Measurements from ENCODE around the gene ZNF428.

DNA sequence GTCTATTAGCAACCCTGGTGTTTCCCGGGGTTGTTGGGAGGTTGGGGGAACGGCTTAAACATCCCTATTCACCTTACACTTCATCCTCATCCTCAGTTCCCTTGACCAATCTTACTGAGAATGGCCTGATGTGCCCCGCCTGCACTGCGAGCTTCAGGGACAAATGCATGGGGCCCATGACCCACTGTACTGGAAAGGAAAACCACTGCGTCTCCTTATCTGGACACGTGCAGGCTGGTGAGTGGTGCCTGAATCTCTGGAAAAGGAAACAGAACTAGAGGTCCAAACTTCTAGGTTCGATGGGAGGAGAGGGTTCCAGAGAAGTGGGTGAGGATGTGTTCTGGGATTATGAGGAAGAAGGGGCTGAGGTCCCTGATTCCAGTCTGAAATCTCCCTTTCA lies 38.0 kb downstream of the ZNF428 start:
- no peak for TF ChIP-seq POLR2A (IDR thresholded peaks at IDR 0.05)
- TF ChIP-seq, protein P1, sequence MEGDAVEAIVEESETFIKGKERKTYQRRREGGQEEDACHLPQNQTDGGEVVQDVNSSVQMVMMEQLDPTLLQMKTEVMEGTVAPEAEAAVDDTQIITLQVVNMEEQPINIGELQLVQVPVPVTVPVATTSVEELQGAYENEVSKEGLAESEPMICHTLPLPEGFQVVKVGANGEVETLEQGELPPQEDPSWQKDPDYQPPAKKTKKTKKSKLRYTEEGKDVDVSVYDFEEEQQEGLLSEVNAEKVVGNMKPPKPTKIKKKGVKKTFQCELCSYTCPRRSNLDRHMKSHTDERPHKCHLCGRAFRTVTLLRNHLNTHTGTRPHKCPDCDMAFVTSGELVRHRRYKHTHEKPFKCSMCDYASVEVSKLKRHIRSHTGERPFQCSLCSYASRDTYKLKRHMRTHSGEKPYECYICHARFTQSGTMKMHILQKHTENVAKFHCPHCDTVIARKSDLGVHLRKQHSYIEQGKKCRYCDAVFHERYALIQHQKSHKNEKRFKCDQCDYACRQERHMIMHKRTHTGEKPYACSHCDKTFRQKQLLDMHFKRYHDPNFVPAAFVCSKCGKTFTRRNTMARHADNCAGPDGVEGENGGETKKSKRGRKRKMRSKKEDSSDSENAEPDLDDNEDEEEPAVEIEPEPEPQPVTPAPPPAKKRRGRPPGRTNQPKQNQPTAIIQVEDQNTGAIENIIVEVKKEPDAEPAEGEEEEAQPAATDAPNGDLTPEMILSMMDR (IDR thresholded peaks at IDR 0.05) = no peak
- TF ChIP-seq EP300 (IDR thresholded peaks at IDR 0.05) = no peak

Measured in tibial nerve (tissue), 4 donors.